Upper lobe of left lung (tissue), 4 donors: Measurements from ENCODE around the gene OSGIN1.

Experiments
- POLR2A ChIP-seq, 4 donors: fragments of 450-650 bp; IDR thresholded peaks; one replicate each; pipeline ENCODE4 v1.5.1; 2016 to 2017; ENCODE audit warnings: antibody characterized with exemption in 4 of 4, mild to moderate bottlenecking in 2 of 4
- TF ChIP-seq, protein P1 (sequence below), 6 experiments: fragments of 450-650 bp in 4 of 6; fragments of 200-600 bp in 2 of 6; sonication (generic) in 2 of 6; IDR thresholded peaks; one replicate each; pipeline ENCODE4 v1.5.1; 2016 to 2019; ENCODE audit warnings: antibody characterized with exemption in 6 of 6

DNA sequence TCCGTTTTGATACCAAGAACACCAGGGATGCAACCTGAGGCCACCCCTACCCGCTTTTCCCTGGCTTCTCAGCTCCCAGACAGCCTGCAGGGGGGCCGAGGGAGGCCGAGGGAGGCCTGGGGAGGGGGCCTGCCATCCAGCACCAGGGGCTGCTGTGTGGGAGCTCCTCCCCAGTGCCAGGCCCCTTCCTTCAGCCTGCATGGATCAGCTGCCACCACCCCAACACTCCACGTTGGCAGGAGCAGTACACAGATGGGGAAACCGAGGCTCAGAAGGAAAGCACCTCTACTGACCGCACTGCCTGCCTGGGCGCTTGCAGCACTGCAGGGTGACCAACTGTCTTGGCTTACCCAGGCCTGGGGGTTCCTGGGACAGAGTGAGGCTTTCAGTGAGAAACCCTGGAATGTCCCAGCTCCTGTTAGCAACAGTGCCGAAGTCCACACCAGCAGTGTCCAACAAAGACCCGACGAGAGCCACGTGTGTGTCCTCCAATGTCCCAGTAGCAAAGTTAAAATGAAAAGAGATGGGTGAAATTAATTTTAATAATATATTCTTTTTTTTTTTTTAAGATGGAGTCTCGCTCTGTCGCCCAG lies 5.3 kb upstream of the OSGIN1 start:
- TF ChIP-seq POLR2A (IDR thresholded peaks at IDR 0.05), result no peak
- TF ChIP-seq, protein P1, sequence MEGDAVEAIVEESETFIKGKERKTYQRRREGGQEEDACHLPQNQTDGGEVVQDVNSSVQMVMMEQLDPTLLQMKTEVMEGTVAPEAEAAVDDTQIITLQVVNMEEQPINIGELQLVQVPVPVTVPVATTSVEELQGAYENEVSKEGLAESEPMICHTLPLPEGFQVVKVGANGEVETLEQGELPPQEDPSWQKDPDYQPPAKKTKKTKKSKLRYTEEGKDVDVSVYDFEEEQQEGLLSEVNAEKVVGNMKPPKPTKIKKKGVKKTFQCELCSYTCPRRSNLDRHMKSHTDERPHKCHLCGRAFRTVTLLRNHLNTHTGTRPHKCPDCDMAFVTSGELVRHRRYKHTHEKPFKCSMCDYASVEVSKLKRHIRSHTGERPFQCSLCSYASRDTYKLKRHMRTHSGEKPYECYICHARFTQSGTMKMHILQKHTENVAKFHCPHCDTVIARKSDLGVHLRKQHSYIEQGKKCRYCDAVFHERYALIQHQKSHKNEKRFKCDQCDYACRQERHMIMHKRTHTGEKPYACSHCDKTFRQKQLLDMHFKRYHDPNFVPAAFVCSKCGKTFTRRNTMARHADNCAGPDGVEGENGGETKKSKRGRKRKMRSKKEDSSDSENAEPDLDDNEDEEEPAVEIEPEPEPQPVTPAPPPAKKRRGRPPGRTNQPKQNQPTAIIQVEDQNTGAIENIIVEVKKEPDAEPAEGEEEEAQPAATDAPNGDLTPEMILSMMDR (IDR thresholded peaks at IDR 0.05), result no peak
